Activated CD8-positive, alpha-beta memory T cell treated with anti-CD3 and anti-CD28 coated beads for 24 hours (primary cell): ENCODE data around the gene FGF13.

ENCODE experiments used
- DNase-seq: peaks from one replicate; pipeline ENCODE4 v3.0.0-alpha.2; 2020

Gene FGF13

GRCh38 chrX:138711399-138712347, at the start of gene FGF13:
Gene FGF13, minus strand, starts transcription at chrX:138711717. Its CDS starts 714 bp downstream, at chrX:138711003.
- DNase-seq, result no peak

- DNase-seq, result no peak
These were observed 47.9 kb upstream of the FGF13 start for GRCh38 chrX:138759217-138759943.

DNA sequence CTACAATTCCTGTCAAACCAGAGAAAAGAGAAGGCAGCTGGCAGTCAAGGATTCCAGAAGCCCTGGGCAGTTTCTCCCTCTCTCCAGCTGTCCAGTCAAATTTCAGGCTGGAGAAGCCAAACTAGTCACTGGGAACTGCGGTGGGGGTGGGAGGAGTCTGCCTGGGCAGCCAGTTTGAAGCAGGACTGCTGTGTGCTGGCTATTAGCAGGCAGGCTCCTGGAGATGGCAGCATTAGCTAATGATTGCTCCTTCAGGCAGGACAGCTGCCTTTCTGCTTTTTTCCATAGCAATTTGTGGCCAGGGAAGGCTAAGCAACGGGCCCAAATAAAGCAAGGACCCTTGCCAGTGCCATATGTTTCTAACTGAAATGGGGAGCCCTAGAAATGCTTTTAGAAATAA, 44.7 kb upstream of the FGF13 start:
- DNase-seq, result no peak

DNA sequence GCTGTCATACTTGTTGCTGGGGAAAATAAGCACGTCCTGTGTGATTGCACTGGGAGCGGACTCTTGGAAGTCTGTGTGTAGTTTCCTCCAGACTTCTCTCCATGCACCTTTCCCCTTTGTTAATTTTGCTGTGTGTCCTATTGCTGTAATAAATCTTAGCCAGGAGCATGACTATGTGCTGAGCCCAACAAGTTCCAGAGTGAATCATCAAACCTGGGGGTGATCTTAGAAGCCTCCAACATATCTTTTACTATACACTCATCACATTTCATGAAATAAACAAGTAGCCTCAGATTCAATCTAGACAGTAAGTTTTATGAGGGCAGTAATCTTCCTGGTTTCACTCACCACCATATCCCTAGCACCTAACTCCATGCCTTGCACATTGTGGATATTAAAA, 43.3 kb upstream of the FGF13 start:
- no peak for DNase-seq

- DNase-seq, result no peak
These were observed 37.0 kb upstream of the FGF13 start for GRCh38 chrX:138748480-138748879.

GRCh38 chrX:138745196-138745595, 33.7 kb upstream of the FGF13 start:
- no peak for DNase-seq

- DNase-seq, result no peak
These were observed 30.7 kb upstream of the FGF13 start for GRCh38 chrX:138742217-138742616.

- DNase-seq, result no peak
These were observed 28.8 kb upstream of the FGF13 start for GRCh38 chrX:138740341-138740740.

GRCh38 chrX:138723301-138723700, 11.8 kb upstream of the FGF13 start:
- no peak for DNase-seq

DNA sequence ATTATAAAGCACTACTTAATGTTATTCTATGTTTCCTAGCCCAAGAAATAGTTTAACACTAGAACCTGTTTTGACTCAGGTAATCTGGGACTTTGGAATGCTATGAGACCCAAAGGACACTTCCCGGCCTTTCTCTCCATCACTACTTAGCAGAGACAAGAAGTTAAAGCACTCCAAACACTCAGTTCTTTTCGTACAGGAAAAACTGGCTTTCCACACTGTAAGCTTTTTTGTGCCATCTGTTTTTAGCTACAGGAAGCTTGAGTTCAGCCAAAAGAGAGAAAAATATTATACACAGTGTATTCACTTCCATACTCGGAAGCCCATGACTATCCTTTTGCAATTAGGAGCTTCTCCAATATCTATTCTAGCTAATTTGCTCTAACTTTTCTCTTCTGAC, 7.9 kb upstream of the FGF13 start:
- DNase-seq, result no peak

GRCh38 chrX:138718941-138719340, 7.4 kb upstream of the FGF13 start:
- DNase-seq, result no peak

- no peak for DNase-seq
These were observed 613 bp downstream of the FGF13 start for GRCh38 chrX:138710866-138711341.

- DNase-seq, result no peak
These were observed 1.4 kb downstream of the FGF13 start for GRCh38 chrX:138709886-138710791.

DNA sequence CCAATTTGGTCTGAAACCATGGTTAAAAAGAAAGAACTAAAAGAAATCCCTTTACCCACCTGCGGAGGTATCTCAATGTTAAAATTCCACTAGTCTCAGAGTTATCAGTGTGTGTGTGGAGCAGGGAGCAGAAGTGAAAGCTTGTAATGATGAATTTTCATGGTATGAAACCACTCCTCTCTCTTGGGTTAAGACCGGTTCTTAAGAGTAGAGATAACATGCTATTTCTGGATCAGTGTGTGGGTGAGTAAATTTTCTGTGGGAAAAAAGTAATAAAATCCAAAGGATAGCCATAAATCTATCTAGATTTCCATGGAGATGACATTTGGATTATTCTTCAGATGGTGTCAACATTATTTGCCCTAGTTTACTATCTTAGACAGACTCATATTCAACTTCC, 3.2 kb downstream of the FGF13 start:
- no peak for DNase-seq

GRCh38 chrX:138704596-138704995, 6.9 kb downstream of the FGF13 start:
- no peak for DNase-seq

GRCh38 chrX:138704101-138704500, 7.4 kb downstream of the FGF13 start:
- DNase-seq, result no peak

DNA sequence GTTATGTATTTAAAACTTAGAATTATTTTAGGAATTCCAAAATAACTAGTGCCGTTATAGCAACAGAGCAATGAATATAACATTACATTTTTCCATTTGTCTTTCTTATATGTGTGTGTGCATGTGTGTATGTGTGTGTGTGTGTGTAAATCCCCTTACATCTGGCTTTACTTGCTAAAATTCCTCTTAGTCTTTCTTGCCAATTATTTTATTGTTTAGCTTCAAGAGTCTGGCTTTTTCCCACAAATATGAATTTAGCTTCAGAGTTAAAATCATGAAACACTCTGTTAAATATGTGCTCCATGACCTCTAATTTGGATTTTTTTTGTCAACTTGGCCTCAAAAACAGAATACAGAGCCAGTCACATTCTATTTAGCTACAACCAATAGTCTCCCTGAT, 18.9 kb downstream of the FGF13 start:
- DNase-seq, result no peak

- no peak for DNase-seq
These were observed 20.3 kb downstream of the FGF13 start for GRCh38 chrX:138691186-138691585.

GRCh38 chrX:138690591-138690990, 20.9 kb downstream of the FGF13 start:
- DNase-seq, result no peak

DNA sequence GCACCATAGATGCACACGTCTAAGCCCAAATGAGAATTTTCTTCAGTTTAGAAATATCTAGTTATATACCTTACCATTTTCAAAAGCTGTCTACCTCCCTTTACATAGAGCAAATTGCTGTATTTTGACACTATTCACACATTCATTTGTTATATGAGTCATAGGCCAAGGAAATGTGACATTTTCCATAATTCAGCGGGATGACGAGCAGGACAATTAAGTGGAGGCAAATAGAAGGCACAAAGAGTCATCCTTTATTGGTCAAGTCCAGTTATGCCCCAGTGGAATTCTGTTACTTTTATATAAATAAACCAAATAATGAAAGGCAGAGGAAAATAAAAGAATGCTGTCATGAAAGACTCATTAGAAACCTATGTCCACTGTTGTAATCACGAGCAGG, 27.9 kb downstream of the FGF13 start:
- no peak for DNase-seq

DNA sequence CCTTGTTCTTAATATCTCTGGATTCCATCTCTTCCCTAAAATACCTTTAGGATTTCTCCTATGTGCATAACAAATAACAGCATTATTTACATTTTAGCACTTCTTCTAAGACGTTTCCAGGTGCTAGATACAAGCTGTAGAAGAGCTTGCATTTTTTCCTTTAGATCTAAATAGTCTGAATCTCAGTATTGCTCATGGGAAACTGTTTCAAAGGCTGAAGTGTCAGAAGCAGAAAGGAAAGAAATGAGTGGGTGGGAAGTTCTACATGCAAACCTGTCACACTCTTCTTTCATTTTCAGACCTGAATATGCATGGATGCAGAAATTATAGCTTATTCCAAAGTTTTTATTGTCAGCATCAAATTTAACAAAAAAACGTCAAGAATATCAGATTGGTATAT, 41.8 kb downstream of the FGF13 start:
- no peak for DNase-seq

- DNase-seq, result no peak
These were observed 47.1 kb downstream of the FGF13 start for GRCh38 chrX:138664466-138664865.

- DNase-seq, result no peak
These were observed 47.5 kb downstream of the FGF13 start for GRCh38 chrX:138664016-138664415.
